Activated naive CD4-positive, alpha-beta T cell treated with anti-CD3 and anti-CD28 coated beads, Interleukin-2, amount 50 U/mL, for 24 hours (primary cell): Measurements from ENCODE around the gene NUDCD3.

Experiments used
- H3K27ac Mint-ChIP-seq: one replicate; pipeline ENCODE4 v1.8.0; 2021; ENCODE audit warnings: mild to moderate bottlenecking, mixed read lengths
- H3K27me3 Mint-ChIP-seq: one replicate; pipeline ENCODE4 v1.8.0; 2021; ENCODE audit warnings: mixed read lengths
- H3K36me3 Mint-ChIP-seq: one replicate; pipeline ENCODE4 v1.8.0; 2021; ENCODE audit warnings: mixed read lengths
- H3K4me1 Mint-ChIP-seq: one replicate; pipeline ENCODE4 v1.8.0; 2021; ENCODE audit warnings: mixed read lengths
- H3K4me3 Mint-ChIP-seq: one replicate; pipeline ENCODE4 v1.8.0; 2021; ENCODE audit warnings: mild to moderate bottlenecking, mixed read lengths
- H3K9me3 Mint-ChIP-seq: one replicate; pipeline ENCODE4 v1.8.0; 2021; ENCODE audit warnings: mixed read lengths

NUDCD3 gene

DNA sequence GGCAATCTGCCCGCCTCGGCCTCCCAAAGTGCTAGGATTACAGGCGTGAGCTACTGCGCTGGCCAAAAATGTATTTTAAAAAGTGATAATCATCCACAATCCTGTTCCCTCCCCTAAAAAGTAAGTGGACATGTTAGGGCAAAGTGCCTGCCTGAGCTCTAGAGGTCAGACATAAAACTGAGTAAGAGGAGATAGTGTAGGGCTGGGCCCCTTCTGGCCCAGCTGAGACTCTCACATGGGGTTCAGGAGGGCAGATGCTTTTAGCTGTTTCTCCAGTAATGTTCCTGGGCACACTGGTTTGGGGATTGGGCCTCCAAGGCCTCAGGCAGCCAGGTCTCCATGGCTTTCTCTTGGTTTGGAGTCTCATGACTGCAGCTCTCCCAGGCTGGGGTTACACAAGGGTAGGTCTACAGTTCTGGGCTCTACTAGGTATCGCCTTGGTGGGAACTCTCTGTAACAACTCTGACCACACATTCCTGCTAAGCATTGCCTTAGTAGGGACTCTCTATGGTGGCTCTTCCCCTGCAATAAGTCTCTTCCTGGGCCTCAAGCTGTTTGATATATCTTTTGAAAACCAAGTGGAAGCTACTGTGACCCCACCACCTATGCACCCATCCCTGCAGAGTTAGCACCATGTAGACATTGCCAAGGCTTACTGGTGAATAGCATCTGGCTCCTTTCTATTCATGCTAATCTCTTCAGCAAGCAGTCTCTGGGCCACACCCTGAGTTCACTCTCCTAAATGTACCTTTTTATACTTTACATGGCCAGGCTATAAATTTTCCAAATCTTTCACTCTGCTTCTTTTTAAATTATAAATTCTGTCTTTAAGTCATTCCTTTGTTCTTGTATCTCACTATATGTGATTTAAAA lies 6.9 kb upstream of the NUDCD3 start:
- Mint-ChIP-seq H3K4me1 (no peaks in the 10 kb centered on the region), H3K9me3 (no peaks in the 10 kb centered on the region), H3K36me3 (no peaks in the 10 kb centered on the region), H3K4me3 (no peak overlapping the region), H3K27ac (no peak overlapping the region), H3K27me3 (no peaks in the 10 kb centered on the region)

DNA sequence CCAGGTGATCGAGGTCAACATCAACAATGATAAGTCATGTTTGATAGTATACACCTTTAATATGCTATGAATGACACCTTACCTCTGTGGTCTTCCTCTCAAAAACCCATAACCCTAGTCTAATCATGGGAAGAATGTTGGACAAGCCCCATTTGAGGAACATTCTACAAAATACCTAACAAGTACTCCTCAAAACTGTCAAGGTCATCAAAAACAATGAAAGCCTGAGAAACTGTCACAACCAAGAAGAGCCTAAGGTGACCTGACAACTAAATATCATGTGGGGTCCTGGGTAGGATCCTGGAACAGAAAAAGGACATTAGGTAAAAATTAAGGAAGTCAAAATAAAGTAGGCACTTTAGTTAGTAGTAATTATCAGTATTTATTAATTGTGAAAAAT lies 5.9 kb upstream of the NUDCD3 start:
- no peaks in the 10 kb centered on the region for H3K27me3 Mint-ChIP-seq
- no peak overlapping the region for H3K4me3 Mint-ChIP-seq
- H3K4me1 Mint-ChIP-seq: peaks cover under 1% of the 10 kb centered on the region
- no peaks in the 10 kb centered on the region for H3K36me3 Mint-ChIP-seq
- H3K9me3 Mint-ChIP-seq: no peaks in the 10 kb centered on the region
- H3K27ac Mint-ChIP-seq: no peak overlapping the region

- H3K36me3 Mint-ChIP-seq: no peaks in the 10 kb centered on the region
Observed at GRCh38 chr7:44494960-44495359, 4.5 kb upstream of the NUDCD3 start.

DNA sequence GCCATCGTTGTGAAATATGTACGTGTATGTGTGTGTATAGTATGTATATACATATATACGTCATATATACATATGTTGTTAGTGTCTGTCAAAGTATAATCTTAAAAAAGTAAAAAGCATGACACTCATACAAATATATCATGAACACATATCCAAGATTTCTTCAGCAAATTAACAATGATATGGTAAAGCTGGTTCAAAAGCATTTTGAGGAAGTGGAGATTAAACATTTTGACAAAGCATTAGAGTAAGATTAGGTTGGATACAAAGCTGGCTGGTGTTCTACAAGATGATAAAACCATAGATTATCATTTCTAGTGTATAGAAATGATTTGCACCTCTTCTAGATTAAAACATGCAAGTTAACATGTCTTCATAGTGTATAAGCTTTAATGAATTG lies 771 bp upstream of the NUDCD3 start:
- Mint-ChIP-seq H3K4me1 (peaks cover 45% of the 10 kb centered on the region), H3K9me3 (no peaks in the 10 kb centered on the region), H3K36me3 (peaks cover 8% of the 10 kb centered on the region), H3K27ac (peak overlapping the region; percentile 98), H3K4me3 (peak overlapping the region; percentile 91), H3K27me3 (no peaks in the 10 kb centered on the region)

More at GRCh38 chr7:44494960-44495359, 4.5 kb upstream of the NUDCD3 start:
- no peak overlapping the region for H3K27ac Mint-ChIP-seq
- no peak overlapping the region for H3K4me3 Mint-ChIP-seq
- H3K4me1 Mint-ChIP-seq: peaks cover 9% of the 10 kb centered on the region
- H3K9me3 Mint-ChIP-seq: no peaks in the 10 kb centered on the region
- no peaks in the 10 kb centered on the region for H3K27me3 Mint-ChIP-seq

DNA sequence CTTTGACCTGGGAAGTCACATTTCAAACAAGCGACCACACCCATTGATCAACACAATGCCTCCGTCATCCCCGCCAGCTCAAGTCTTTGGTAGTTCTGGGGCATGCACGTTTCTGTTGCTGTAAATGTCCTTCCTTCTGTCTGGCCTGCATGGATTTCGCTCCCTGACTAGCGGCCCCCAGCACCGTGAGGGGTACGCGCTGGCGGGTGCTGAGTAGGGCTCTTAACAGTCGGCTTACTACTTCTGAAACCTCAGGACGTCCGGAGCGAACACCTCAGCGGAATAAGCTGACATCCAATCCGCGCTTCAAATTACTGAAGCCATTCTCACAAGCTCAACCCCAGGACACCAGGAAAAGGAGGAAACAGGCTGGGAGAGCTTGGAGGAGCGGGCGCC lies 505 bp downstream of the NUDCD3 start:
- H3K27me3 Mint-ChIP-seq: no peaks in the 10 kb centered on the region
- H3K4me1 Mint-ChIP-seq: peaks cover 57% of the 10 kb centered on the region
- H3K27ac Mint-ChIP-seq: peak overlapping the region; percentile 98
- peaks cover 12% of the 10 kb centered on the region for H3K36me3 Mint-ChIP-seq
- peak overlapping the region; percentile 91 for H3K4me3 Mint-ChIP-seq
- H3K9me3 Mint-ChIP-seq: no peaks in the 10 kb centered on the region

DNA sequence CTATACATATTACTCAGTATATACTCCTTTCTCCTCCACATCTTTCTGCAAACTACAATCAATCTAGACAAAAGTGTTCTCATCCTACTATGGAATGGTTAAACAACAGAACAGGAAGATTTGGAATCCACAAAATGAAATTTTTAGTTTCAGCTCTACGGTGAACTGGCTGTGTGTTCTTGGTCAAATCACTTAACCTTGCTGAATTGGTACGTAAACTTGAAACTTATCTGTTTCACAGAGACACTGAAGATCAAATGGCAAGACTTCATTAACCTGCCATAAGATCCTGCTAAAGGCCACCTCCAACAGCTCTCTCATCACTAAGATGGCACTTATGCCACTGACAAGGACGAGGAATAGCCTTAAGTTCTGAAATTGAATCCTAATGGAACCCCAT lies 1.5 kb downstream of the NUDCD3 start:
- H3K27ac Mint-ChIP-seq: peak overlapping the region; percentile 98
- peaks cover 67% of the 10 kb centered on the region for H3K4me1 Mint-ChIP-seq

GRCh38 chr7:44486693-44487092 lies 3.8 kb downstream of the NUDCD3 start:
- Mint-ChIP-seq H3K4me3 (peak overlapping the region; percentile 77), H3K36me3 (peaks cover 38% of the 10 kb centered on the region), H3K27me3 (no peaks in the 10 kb centered on the region), H3K27ac (no peak overlapping the region), H3K4me1 (peaks cover 87% of the 10 kb centered on the region), H3K9me3 (no peaks in the 10 kb centered on the region)

More for the DNA sequence above, 1.5 kb downstream of the NUDCD3 start:
- Mint-ChIP-seq H3K9me3 (no peaks in the 10 kb centered on the region), H3K27me3 (no peaks in the 10 kb centered on the region), H3K4me3 (peak overlapping the region; percentile 91), H3K36me3 (peaks cover 20% of the 10 kb centered on the region)

GRCh38 chr7:44486001-44486400 lies 4.5 kb downstream of the NUDCD3 start:
- Mint-ChIP-seq H3K4me1 (peaks cover 90% of the 10 kb centered on the region), H3K27ac (peak overlapping the region; percentile 15), H3K9me3 (no peaks in the 10 kb centered on the region), H3K27me3 (no peaks in the 10 kb centered on the region), H3K4me3 (peak overlapping the region; percentile 53), H3K36me3 (peaks cover 42% of the 10 kb centered on the region)

GRCh38 chr7:44484482-44485313 lies 5.8 kb downstream of the NUDCD3 start:
- Mint-ChIP-seq H3K36me3 (peaks cover 44% of the 10 kb centered on the region), H3K4me3 (peak overlapping the region; percentile 24), H3K27ac (peak overlapping the region; percentile 38), H3K9me3 (no peaks in the 10 kb centered on the region), H3K27me3 (no peaks in the 10 kb centered on the region), H3K4me1 (peaks cover 91% of the 10 kb centered on the region)

DNA sequence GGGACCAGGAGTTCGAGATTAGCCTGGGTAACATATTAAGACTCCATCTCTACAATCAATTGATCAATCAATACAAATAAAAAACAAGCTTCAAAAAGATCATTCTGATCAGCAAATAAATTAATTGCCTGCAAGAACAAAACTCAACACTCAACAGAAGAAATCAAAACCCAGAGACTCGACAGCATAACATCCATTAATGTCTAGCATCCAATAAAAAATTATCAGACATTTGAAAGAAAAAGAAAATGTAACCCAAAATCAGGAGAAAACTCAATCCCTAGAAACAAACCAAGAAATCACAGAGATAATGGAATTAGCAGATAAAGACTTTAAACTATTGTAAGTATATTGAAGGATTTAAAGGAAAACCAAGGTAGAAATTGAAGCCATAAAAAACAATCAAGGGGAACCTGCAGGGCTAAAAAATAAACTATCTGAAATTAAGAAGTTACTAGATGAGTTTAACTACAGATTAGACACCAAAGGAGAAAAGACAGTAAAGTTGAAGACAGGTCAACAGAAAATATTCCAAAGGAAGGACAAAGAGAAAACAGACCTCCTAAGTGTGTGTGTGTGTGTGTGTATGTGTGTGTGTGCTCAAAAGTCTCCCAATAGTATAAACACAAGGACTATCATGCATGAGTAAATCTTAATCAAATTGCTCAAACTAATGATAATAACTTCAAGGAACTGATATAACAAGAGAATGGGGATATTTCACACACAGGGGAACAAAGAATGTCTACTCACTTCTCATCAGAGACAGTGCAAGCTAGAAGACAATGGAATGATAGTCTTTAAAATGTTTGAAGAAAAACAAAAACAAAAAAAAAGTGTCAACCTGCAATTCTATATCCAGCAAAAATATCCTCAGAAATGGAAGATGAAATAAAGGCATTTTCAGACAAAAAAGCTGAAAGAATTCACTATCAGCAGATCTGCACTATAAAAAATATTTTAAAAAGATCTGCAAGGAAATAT lies 7.7 kb downstream of the NUDCD3 start:
- H3K4me1 Mint-ChIP-seq: peaks cover 80% of the 10 kb centered on the region
- no peak overlapping the region for H3K4me3 Mint-ChIP-seq
- H3K27ac Mint-ChIP-seq: no peak overlapping the region
- no peaks in the 10 kb centered on the region for H3K9me3 Mint-ChIP-seq
- H3K27me3 Mint-ChIP-seq: no peaks in the 10 kb centered on the region
- peaks cover 45% of the 10 kb centered on the region for H3K36me3 Mint-ChIP-seq

GRCh38 chr7:44477938-44478337 lies 12.5 kb downstream of the NUDCD3 start:
- Mint-ChIP-seq H3K36me3 (peaks cover 30% of the 10 kb centered on the region), H3K4me1 (peaks cover 69% of the 10 kb centered on the region), H3K27ac (no peak overlapping the region)

GRCh38 chr7:44477063-44477830 lies 13.2 kb downstream of the NUDCD3 start:
- H3K27ac Mint-ChIP-seq: no peak overlapping the region
- no peak overlapping the region for H3K4me3 Mint-ChIP-seq
- peaks cover 26% of the 10 kb centered on the region for H3K36me3 Mint-ChIP-seq
- H3K4me1 Mint-ChIP-seq: peaks cover 69% of the 10 kb centered on the region
- H3K9me3 Mint-ChIP-seq: no peaks in the 10 kb centered on the region
- H3K27me3 Mint-ChIP-seq: no peaks in the 10 kb centered on the region

More at GRCh38 chr7:44477938-44478337, 12.5 kb downstream of the NUDCD3 start:
- Mint-ChIP-seq H3K4me3 (no peak overlapping the region), H3K9me3 (no peaks in the 10 kb centered on the region), H3K27me3 (no peaks in the 10 kb centered on the region)

GRCh38 chr7:44476313-44476712 lies 14.1 kb downstream of the NUDCD3 start:
- no peak overlapping the region for H3K4me3 Mint-ChIP-seq
- H3K4me1 Mint-ChIP-seq: peaks cover 70% of the 10 kb centered on the region
- no peaks in the 10 kb centered on the region for H3K9me3 Mint-ChIP-seq
- H3K27ac Mint-ChIP-seq: no peak overlapping the region
- peaks cover 22% of the 10 kb centered on the region for H3K36me3 Mint-ChIP-seq
- H3K27me3 Mint-ChIP-seq: no peaks in the 10 kb centered on the region

GRCh38 chr7:44473295-44473694 lies 17.2 kb downstream of the NUDCD3 start:
- peaks cover 78% of the 10 kb centered on the region for H3K4me1 Mint-ChIP-seq
- no peaks in the 10 kb centered on the region for H3K9me3 Mint-ChIP-seq
- H3K27ac Mint-ChIP-seq: no peak overlapping the region
- H3K36me3 Mint-ChIP-seq: peaks cover 16% of the 10 kb centered on the region
- H3K4me3 Mint-ChIP-seq: no peak overlapping the region
- H3K27me3 Mint-ChIP-seq: no peaks in the 10 kb centered on the region
